GM12801 (cell line): ENCODE measurements around the gene SPATS2L.

Experiments
- TF ChIP-seq, protein P1 (sequence below): IDR thresholded peaks from one replicate; pipeline ENCODE4 v1.5.1; 2011; ENCODE audit warnings: control low read depth; ENCODE audit not compliant: insufficient read length; ENCODE audit errors: extremely low read depth

Gene SPATS2L

DNA sequence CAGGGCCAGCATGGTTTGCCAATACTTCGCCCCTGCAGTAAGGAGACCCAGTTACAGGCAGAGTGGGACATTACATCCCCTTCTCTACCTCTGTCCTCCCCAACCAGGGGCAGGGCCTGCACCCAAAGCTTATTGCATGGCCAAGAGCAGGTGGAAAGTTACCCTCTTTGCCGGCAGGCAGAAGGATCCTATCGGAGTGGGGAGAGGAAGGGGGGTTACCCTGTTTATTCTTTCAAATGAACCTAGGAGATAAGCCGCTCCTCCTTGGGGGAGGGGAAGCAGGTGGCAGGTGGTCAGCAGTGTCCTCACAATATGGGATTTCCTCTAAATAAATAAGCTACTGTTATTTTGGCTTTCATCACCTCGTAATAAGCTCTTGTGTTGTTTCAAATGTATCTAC is 53.9 kb downstream of the SPATS2L start:
- TF ChIP-seq, protein P1, sequence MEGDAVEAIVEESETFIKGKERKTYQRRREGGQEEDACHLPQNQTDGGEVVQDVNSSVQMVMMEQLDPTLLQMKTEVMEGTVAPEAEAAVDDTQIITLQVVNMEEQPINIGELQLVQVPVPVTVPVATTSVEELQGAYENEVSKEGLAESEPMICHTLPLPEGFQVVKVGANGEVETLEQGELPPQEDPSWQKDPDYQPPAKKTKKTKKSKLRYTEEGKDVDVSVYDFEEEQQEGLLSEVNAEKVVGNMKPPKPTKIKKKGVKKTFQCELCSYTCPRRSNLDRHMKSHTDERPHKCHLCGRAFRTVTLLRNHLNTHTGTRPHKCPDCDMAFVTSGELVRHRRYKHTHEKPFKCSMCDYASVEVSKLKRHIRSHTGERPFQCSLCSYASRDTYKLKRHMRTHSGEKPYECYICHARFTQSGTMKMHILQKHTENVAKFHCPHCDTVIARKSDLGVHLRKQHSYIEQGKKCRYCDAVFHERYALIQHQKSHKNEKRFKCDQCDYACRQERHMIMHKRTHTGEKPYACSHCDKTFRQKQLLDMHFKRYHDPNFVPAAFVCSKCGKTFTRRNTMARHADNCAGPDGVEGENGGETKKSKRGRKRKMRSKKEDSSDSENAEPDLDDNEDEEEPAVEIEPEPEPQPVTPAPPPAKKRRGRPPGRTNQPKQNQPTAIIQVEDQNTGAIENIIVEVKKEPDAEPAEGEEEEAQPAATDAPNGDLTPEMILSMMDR, result no peak

DNA sequence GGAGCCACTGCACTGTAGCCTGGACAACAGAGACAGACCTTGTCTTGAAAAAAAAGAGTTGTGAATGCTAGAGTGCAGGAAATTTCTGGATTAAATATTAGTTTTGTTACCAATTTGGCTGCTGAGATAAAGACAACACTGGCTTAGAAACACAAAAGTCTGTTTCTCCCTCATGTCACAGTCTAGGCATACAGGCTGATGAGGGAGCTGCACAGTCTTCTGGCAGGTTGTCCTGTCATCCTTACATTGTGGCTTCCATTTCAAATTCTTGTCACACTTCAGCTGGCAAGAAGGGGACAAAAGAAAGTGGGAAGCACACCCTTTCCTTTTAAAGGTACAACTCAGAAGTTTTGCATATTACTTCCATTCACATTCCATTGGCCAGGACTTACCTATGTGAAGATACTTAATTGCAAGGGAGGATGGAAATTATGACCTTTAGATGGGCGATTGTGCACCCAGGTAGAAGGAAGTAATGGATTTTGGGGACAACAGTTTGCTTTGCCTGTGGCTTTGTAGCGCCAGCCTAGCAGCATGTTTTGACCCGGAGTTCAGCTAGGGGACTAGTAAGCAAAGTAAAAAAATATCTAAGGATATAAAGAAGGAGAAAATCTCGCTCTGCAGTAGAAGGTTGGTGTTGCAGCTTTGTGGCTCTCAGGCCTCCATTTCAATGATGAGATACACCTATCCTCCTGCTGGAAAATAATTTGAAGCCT is 55.9 kb downstream of the SPATS2L start:
- TF ChIP-seq, protein P1, result no peak

DNA sequence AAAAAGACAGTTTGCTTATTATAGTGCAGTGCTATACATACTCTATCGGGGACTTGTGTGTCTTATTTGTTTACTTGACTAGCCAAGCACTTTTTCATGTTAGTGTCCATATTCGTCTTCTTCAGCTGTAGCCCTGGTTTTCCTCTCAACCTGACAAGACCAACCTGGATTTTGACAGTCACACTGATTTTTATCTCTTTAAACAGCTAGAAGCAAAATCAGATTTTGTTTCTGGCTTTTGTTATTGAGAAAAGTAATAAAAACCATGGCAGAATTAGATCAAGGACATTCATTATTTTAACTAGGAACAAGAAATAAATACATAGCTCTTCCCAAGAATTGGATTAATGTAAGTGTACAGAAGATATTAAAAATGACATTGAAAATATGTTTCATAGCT is 56.8 kb downstream of the SPATS2L start:
- TF ChIP-seq, protein P1, result no peak

DNA sequence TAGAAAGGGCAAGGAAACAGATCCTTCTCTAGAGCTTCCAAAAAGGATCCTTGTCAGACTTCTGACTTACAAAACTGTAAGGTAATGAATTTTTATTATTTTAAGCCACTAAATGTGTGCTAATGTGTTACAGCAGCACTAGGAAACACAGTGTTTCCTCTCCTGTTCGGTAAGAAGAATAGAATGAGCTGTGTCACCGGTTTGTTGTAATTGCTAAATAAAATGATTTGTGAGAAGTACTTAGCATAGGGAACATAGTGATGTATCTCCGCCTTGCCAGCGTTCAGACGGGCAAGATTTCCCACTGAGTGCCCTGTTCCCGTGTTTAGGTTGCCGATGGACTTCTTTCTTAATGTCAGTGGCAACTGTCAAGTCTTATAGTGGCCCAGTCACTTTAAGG is 57.6 kb downstream of the SPATS2L start:
- TF ChIP-seq, protein P1, result no peak

- TF ChIP-seq, protein P1, result no peak
These were observed 58.1 kb downstream of the SPATS2L start for GRCh38 chr2:200364620-200365019.

GRCh38 chr2:200365209-200365608 is 58.7 kb downstream of the SPATS2L start:
- TF ChIP-seq, protein P1, result no peak

GRCh38 chr2:200367155-200367554 is 60.7 kb downstream of the SPATS2L start:
- TF ChIP-seq, protein P1, result no peak

DNA sequence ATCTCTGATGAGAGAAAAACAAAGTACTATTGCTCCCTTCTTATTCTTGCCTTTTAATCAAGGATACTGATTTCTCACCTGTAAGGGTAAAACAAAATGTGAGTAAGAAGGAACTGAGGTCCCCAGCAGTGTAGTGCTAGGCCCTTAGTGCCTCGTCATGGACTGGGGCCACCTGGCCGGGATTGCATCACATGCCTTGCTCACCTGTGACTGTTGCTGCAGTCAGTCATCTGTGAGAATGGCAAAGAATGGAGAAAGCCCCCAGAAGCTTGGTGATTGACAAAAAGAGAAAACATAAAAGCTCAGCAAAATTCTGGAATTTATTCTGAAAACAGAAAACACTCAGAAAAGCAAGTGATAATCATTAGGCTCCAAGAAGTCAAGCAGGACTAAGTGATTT is 63.4 kb downstream of the SPATS2L start:
- TF ChIP-seq, protein P1, result no peak
